Measurements from ENCODE around the gene TINCR.

- TF ChIP-seq CTCF (conservative IDR thresholded peaks at IDR 0.05; ENCODE audit: low read length) (no peak), EZH2phosphoT487 (IDR thresholded peaks at IDR 0.05; ENCODE audit: borderline replicate concordance, low read depth, low read length) (no peak)
Measured at GRCh38 chr19:5580161-5580571, 12.4 kb upstream of the TINCR start.

Data from OCI-LY7 (cell line).